ENCODE results near the gene TSPAN7. TPM values are rescaled to one million over a fixed set of nuclear protein-coding genes. Genes with fewer than 3 reads are reported as not detected.

The TSPAN7 gene
- total and polyA plus RNA-seq, 9 of the 15 experiments (the other 6 are each of a cell fraction or from before 2014, with no cell fraction given) = 0.07 to 0.29 (median 0.12) TPM; not detected in 1

DNA sequence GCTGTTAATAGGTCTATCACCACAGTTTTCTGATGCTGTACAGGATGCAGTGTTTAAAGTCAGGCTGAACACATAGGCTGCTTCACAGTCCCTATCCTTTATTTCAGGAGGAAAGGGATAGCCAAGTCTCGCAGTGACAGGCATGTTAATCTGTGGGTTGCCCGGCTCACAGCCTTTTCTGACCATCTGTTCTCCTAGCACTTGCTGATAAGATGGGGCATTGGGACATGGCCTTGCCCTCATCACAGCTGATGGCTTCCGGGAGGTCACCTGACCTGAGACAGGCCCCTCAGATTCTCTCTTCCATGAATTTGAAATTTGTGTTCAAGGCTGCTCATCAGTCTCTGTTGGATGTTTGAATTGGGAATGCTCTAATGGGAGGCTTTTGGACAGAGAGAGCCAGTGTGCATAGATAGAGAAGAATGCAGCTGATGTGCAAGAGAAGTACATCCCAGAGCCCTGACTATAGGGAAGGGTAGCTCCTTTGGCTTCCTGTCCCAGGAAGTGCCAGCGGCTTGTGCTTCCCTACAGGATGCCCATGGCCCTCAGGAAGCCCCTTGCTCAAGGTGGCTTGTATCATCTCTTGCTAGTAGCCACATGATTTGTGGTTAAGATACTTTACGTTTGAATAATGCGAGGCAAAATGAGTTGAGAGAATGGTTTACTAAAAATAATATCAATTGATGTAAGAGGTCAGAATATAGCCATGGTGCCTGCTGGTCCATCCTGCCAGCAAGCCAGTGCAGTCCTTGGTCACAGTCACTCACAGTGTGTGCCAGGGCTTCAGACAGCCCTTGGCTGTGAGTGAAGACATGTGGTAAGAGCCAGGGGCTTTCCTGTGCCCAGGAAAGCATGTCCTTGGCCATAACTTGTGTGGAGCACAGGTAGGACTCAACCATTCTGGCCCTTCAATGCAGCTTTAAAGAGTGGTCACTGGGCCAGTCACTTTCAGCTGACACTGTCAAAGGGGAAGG lies 88.6 kb downstream of the TSPAN7 start (continued):
- TF ChIP-seq, protein P1, sequence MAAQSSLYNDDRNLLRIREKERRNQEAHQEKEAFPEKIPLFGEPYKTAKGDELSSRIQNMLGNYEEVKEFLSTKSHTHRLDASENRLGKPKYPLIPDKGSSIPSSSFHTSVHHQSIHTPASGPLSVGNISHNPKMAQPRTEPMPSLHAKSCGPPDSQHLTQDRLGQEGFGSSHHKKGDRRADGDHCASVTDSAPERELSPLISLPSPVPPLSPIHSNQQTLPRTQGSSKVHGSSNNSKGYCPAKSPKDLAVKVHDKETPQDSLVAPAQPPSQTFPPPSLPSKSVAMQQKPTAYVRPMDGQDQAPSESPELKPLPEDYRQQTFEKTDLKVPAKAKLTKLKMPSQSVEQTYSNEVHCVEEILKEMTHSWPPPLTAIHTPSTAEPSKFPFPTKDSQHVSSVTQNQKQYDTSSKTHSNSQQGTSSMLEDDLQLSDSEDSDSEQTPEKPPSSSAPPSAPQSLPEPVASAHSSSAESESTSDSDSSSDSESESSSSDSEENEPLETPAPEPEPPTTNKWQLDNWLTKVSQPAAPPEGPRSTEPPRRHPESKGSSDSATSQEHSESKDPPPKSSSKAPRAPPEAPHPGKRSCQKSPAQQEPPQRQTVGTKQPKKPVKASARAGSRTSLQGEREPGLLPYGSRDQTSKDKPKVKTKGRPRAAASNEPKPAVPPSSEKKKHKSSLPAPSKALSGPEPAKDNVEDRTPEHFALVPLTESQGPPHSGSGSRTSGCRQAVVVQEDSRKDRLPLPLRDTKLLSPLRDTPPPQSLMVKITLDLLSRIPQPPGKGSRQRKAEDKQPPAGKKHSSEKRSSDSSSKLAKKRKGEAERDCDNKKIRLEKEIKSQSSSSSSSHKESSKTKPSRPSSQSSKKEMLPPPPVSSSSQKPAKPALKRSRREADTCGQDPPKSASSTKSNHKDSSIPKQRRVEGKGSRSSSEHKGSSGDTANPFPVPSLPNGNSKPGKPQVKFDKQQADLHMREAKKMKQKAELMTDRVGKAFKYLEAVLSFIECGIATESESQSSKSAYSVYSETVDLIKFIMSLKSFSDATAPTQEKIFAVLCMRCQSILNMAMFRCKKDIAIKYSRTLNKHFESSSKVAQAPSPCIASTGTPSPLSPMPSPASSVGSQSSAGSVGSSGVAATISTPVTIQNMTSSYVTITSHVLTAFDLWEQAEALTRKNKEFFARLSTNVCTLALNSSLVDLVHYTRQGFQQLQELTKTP (IDR thresholded peaks at IDR 0.05; ENCODE audit: low read depth in 1 of 2, partially characterized antibody in 2 of 2) = no peak
- TF ChIP-seq GATA2 (CRISPR knock-in tag; IDR thresholded peaks at IDR 0.05) = peak; percentile 15; the same call in 1 of the 2 replicates
- 0 out of 4 replicates have a peak, but pooled peaks of 1 of the 2 experiments have one; percentile 22 for TF ChIP-seq RCOR1 (IDR thresholded peaks at IDR 0.05; ENCODE audit: borderline replicate concordance in 1 of 2, low read depth in 2 of 2, low read length in 2 of 2)
- TF ChIP-seq, protein P2, sequence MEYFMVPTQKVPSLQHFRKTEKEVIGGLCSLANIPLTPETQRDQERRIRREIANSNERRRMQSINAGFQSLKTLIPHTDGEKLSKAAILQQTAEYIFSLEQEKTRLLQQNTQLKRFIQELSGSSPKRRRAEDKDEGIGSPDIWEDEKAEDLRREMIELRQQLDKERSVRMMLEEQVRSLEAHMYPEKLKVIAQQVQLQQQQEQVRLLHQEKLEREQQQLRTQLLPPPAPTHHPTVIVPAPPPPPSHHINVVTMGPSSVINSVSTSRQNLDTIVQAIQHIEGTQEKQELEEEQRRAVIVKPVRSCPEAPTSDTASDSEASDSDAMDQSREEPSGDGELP (CRISPR knock-in tag; IDR thresholded peaks at IDR 0.05; ENCODE audit: borderline replicate concordance) = peak; percentile 81
- no peak for TF ChIP-seq MCM3 (IDR thresholded peaks at IDR 0.05)
- TF ChIP-seq ETV1 (tag; conservative IDR thresholded peaks at IDR 0.05; ENCODE audit: low read depth) = 0 out of 2 replicates have a peak, but pooled peaks have one; percentile 26
- TF ChIP-seq TAF9B (IDR thresholded peaks at IDR 0.05; ENCODE audit: partially characterized antibody) = peak; percentile 22
- TF ChIP-seq POLR2B (IDR thresholded peaks at IDR 0.05; ENCODE audit: low read depth, partially characterized antibody) = no peak
- TF ChIP-seq DACH1 (IDR thresholded peaks at IDR 0.05; ENCODE audit: partially characterized antibody) = peak; percentile 49
- TF ChIP-seq ZNF766 (CRISPR knock-in tag; conservative IDR thresholded peaks at IDR 0.05) = 0 out of 2 replicates have a peak, but pooled peaks have one; percentile 19
- no peak for TF ChIP-seq NR2F6 (CRISPR knock-in tag; IDR thresholded peaks at IDR 0.05)
- TF ChIP-seq TEAD4 (IDR thresholded peaks at IDR 0.05; ENCODE audit: low read length) = peak; percentile 82
- no peak for TF ChIP-seq TEAD4 (CRISPR knock-in tag; IDR thresholded peaks at IDR 0.05; ENCODE audit: borderline replicate concordance)
- peak; percentile 83 for TF ChIP-seq CBFA2T2 (conservative IDR thresholded peaks at IDR 0.05)
- TF ChIP-seq CBFA2T3 (IDR thresholded peaks at IDR 0.05) = peak; percentile 88
- TF ChIP-seq CBX8 (IDR thresholded peaks at IDR 0.05; ENCODE audit: borderline replicate concordance, extremely low read depth, low read depth, low read length, poor library complexity, severe bottlenecking) = no peak
- no peak for TF ChIP-seq FIP1L1 (IDR thresholded peaks at IDR 0.05; ENCODE audit: low read depth, low read length, poor library complexity, severe bottlenecking)
- no peak for TF ChIP-seq CREBBP (IDR thresholded peaks at IDR 0.05; ENCODE audit: low read depth, low read length)
- no peak for TF ChIP-seq ZNF695 (CRISPR knock-in tag; IDR thresholded peaks at IDR 0.05)
- TF ChIP-seq ZNF507 (tag; conservative IDR thresholded peaks at IDR 0.05) = no peak
- TF ChIP-seq ADNP (tag; IDR thresholded peaks at IDR 0.05) = no peak
